Parathyroid adenoma (tissue), 2 donors: ENCODE data around the gene RLF.

Source experiments
- H2AFZ ChIP-seq: fragments of 300-600 bp; sonication (generic); one replicate; pipeline ENCODE4 v1.7.0; 2017; ENCODE audit warnings: antibody characterized with exemption, mild to moderate bottlenecking
- H3K27ac ChIP-seq: fragments of 300-600 bp; sonication (generic); one replicate; pipeline ENCODE4 v1.7.0; 2017
- H3K27me3 ChIP-seq: fragments of 300-600 bp; sonication (generic); one replicate; pipeline ENCODE4 v1.7.0; 2017; ENCODE audit warnings: low read length; ENCODE audit not compliant: control insufficient read depth, insufficient read depth
- H3K36me3 ChIP-seq: fragments of 300-600 bp; sonication (generic); one replicate; pipeline ENCODE4 v1.7.0; 2017; ENCODE audit warnings: low read length; ENCODE audit not compliant: control insufficient read depth, insufficient read depth
- H3K4me1 ChIP-seq: fragments of 300-600 bp; sonication (generic); one replicate; pipeline ENCODE4 v1.7.0; 2017; ENCODE audit warnings: control low read depth
- H3K4me2 ChIP-seq: fragments of 300-600 bp; sonication (generic); one replicate; pipeline ENCODE4 v1.7.0; 2017; ENCODE audit warnings: low read length
- H3K4me3 ChIP-seq: fragments of 300-600 bp; sonication (generic); one replicate; pipeline ENCODE4 v1.7.0; 2017; ENCODE audit warnings: low read depth, low read length
- H3K79me2 ChIP-seq: fragments of 300-600 bp; sonication (generic); one replicate; pipeline ENCODE4 v1.7.0; 2017; ENCODE audit warnings: control low read depth
- H3K9ac ChIP-seq: fragments of 300-600 bp; sonication (generic); one replicate; pipeline ENCODE4 v1.7.0; 2017; ENCODE audit warnings: mild to moderate bottlenecking
- H3K9me3 ChIP-seq: fragments of 300-600 bp; sonication (generic); one replicate; pipeline ENCODE4 v1.7.0; 2017; ENCODE audit warnings: low read length; ENCODE audit not compliant: control insufficient read depth
- TF ChIP-seq, protein P1 (sequence below): fragments of 300-600 bp; sonication (generic); IDR thresholded peaks from one replicate; pipeline ENCODE4 v1.7.0; 2017; ENCODE audit warnings: antibody characterized with exemption, mild to moderate bottlenecking
- donor health status: primary hyperparathyroidism.

RLF gene, protein sequence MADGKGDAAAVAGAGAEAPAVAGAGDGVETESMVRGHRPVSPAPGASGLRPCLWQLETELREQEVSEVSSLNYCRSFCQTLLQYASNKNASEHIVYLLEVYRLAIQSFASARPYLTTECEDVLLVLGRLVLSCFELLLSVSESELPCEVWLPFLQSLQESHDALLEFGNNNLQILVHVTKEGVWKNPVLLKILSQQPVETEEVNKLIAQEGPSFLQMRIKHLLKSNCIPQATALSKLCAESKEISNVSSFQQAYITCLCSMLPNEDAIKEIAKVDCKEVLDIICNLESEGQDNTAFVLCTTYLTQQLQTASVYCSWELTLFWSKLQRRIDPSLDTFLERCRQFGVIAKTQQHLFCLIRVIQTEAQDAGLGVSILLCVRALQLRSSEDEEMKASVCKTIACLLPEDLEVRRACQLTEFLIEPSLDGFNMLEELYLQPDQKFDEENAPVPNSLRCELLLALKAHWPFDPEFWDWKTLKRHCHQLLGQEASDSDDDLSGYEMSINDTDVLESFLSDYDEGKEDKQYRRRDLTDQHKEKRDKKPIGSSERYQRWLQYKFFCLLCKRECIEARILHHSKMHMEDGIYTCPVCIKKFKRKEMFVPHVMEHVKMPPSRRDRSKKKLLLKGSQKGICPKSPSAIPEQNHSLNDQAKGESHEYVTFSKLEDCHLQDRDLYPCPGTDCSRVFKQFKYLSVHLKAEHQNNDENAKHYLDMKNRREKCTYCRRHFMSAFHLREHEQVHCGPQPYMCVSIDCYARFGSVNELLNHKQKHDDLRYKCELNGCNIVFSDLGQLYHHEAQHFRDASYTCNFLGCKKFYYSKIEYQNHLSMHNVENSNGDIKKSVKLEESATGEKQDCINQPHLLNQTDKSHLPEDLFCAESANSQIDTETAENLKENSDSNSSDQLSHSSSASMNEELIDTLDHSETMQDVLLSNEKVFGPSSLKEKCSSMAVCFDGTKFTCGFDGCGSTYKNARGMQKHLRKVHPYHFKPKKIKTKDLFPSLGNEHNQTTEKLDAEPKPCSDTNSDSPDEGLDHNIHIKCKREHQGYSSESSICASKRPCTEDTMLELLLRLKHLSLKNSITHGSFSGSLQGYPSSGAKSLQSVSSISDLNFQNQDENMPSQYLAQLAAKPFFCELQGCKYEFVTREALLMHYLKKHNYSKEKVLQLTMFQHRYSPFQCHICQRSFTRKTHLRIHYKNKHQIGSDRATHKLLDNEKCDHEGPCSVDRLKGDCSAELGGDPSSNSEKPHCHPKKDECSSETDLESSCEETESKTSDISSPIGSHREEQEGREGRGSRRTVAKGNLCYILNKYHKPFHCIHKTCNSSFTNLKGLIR (N-terminal part only)

DNA sequence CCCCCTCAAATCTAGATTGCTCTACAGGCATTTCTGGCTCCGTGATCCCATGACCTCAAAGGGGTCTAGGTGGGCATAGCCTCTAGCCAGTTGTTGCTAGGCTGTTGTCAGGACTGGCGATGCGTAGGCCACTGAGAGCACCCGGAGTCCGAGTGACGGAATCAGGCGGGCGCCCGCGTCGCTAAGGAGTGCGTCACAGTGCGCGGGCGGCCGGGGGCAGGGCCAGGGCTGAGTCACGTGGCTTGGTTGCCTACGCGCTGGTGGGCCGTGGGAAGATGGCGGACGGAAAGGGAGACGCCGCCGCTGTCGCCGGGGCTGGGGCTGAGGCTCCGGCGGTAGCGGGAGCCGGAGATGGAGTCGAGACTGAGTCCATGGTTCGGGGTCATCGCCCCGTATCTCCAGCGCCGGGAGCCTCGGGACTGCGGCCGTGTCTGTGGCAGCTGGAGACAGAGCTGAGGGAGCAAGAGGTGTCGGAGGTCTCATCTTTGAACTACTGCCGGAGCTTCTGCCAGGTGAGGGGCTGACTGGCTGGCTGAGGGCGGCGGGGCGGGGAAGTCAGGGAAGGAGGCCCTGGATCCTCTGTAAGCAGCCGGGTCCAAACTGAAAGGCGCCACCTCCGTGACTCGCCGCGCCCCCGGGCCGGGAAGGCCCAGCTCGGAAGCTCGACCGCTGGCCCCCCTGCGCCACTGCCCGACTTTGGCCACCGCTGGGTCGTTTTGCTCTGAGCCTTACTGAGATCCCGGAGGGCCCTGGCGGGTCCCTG is at the start of gene RLF:
TSS of gene RLF (plus strand) at position 263 of the 763 bp plus-strand sequence. CDS start at position 276, 13 bp downstream.
- Histone ChIP-seq H3K36me3 (no peaks in the 10 kb centered on the region), H3K79me2 (peaks cover 23% of the 10 kb centered on the region), H3K27me3 (no peaks in the 10 kb centered on the region), H3K9ac (peak within 1 kb of the TSS; percentile 88), H3K4me2 (peak within 1 kb of the TSS; percentile 100), H3K27ac (peak within 1 kb of the TSS; percentile 81), H3K9me3 (no peaks in the 10 kb centered on the region), H3K4me1 (no peaks in the 10 kb centered on the region), H2AFZ (peak within 1 kb of the TSS; percentile 82), H3K4me3 (peak within 1 kb of the TSS; percentile 98)
- TF ChIP-seq, protein P1, sequence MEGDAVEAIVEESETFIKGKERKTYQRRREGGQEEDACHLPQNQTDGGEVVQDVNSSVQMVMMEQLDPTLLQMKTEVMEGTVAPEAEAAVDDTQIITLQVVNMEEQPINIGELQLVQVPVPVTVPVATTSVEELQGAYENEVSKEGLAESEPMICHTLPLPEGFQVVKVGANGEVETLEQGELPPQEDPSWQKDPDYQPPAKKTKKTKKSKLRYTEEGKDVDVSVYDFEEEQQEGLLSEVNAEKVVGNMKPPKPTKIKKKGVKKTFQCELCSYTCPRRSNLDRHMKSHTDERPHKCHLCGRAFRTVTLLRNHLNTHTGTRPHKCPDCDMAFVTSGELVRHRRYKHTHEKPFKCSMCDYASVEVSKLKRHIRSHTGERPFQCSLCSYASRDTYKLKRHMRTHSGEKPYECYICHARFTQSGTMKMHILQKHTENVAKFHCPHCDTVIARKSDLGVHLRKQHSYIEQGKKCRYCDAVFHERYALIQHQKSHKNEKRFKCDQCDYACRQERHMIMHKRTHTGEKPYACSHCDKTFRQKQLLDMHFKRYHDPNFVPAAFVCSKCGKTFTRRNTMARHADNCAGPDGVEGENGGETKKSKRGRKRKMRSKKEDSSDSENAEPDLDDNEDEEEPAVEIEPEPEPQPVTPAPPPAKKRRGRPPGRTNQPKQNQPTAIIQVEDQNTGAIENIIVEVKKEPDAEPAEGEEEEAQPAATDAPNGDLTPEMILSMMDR: no peak

DNA sequence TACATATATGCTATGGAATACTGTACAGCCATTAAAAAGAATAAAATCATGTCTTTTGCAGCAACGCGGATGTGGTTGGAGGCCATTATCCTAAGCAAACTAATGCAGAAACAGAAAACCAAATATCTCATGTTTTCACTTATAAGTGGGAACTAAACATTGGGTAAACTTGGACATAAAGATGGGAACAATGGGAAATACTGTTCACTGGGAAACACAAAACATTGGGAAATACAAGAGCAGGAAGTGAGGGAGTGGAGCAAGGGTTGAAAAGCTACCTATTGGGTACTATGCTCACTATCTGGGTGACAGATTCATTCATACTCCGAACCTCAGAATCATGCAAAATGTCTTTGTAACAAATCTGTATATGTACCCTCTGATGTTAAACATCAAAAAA is 46.8 kb upstream of the RLF start:
- Histone ChIP-seq H3K9ac (no peak overlapping the region), H3K4me3 (no peak overlapping the region), H3K4me2 (no peak overlapping the region), H3K9me3 (no peaks in the 10 kb centered on the region), H3K79me2 (no peaks in the 10 kb centered on the region), H3K4me1 (no peaks in the 10 kb centered on the region), H3K36me3 (no peaks in the 10 kb centered on the region), H3K27me3 (no peaks in the 10 kb centered on the region), H3K27ac (no peak overlapping the region), H2AFZ (no peak overlapping the region)
- TF ChIP-seq, protein P1: no peak

DNA sequence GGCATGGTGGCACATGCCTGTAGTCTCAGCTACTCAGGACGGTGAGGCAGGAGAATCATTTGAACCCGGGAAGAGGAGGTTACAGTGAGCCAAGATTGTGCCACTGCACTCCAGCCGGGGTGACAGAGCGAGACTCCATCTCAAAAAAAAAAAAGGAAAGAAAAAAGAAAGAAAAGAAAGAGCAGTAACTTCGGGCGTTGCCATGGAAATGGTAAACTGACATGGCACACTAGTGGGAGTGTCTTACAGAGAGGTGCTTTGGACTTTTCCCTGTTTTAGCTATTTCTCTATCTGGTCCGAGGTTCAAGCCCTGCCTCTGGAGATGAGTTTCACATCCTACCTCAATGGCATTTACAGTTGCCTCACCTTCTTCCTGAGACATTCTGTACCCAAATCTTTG is 41.1 kb upstream of the RLF start:
- Histone ChIP-seq H3K79me2 (no peaks in the 10 kb centered on the region), H3K9me3 (no peaks in the 10 kb centered on the region), H3K36me3 (no peaks in the 10 kb centered on the region), H3K9ac (no peak overlapping the region), H3K4me3 (no peak overlapping the region), H3K27me3 (no peaks in the 10 kb centered on the region), H2AFZ (no peak overlapping the region), H3K4me2 (no peak overlapping the region), H3K27ac (no peak overlapping the region), H3K4me1 (no peaks in the 10 kb centered on the region)
- TF ChIP-seq, protein P1: no peak

DNA sequence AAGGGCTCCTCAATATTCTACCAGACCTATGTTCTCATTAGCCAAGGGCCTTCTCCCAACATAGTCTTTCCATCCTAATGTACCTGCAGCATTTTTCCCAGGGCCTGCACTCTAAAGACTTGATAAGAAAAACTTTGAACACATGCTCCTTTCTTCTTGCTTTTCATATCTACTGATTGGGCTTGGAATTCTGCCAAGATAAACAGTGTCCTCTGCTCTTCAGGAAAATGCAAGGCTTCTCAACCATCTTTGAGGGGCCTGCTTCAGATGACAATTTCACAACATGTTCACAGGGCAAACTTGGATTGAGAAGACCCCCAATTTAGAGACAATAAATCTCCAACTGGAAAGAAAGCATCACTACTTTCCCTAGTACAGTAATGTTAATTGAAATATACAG is 38.3 kb upstream of the RLF start:
- Histone ChIP-seq H3K9me3 (no peaks in the 10 kb centered on the region), H3K27ac (no peak overlapping the region), H3K4me3 (no peak overlapping the region), H3K79me2 (no peaks in the 10 kb centered on the region), H3K4me2 (no peak overlapping the region), H2AFZ (no peak overlapping the region), H3K4me1 (no peaks in the 10 kb centered on the region), H3K9ac (no peak overlapping the region), H3K27me3 (no peaks in the 10 kb centered on the region), H3K36me3 (no peaks in the 10 kb centered on the region)
- TF ChIP-seq, protein P1: no peak
